SHP77 (cell line): ENCODE data around the gene NARF.
"Not testable (repeated sequence)": the region's sequence is repeated elsewhere in the genome, so short reads cannot be mapped to it uniquely, and the experiment has no call there.

Experiments used
- DNase-seq, 2 experiments: peaks; one replicate each; lab custom pipeline; 2025; lab: John Stamatoyannopoulos, UW

Gene NARF

GRCh38 chr17:82458179-82458884 lies at the start of gene NARF:
NARF (plus strand) TSS chr17:82458741; CDS start chr17:82458804, 63 bp downstream.
- DNase-seq, result peak; percentile 99 to 100

GRCh38 chr17:82408938-82409318 lies 49.6 kb upstream of the NARF start:
- DNase-seq, result no peak

GRCh38 chr17:82410014-82410716 lies 48.4 kb upstream of the NARF start:
- no peak for DNase-seq

GRCh38 chr17:82411396-82412053 lies 47.0 kb upstream of the NARF start:
- no peak for DNase-seq

- not testable (repeated sequence) for DNase-seq
Observed at GRCh38 chr17:82412081-82412480, 46.5 kb upstream of the NARF start.

- DNase-seq, result peak; percentile 48 to 57
Observed at GRCh38 chr17:82412535-82413520, 45.7 kb upstream of the NARF start.

- peak; percentile 79 for DNase-seq
Observed at GRCh38 chr17:82414548-82415281, 43.8 kb upstream of the NARF start.

GRCh38 chr17:82415336-82415735 lies 43.2 kb upstream of the NARF start:
- DNase-seq, result no peak

GRCh38 chr17:82415786-82416185 lies 42.8 kb upstream of the NARF start:
- DNase-seq, result no peak

GRCh38 chr17:82416264-82416663 lies 42.3 kb upstream of the NARF start:
- DNase-seq, result no peak

- DNase-seq, result peak; percentile 15 to 28
Observed at GRCh38 chr17:82416771-82417170, 41.8 kb upstream of the NARF start.

- DNase-seq, result peak; percentile 78 to 91
Observed at GRCh38 chr17:82418001-82418986, 40.2 kb upstream of the NARF start, which contains the start of the genes HEXD and OGFOD3. HEXD (plus strand) TSS chr17:82418347; CDS start chr17:82419800, 1,453 bp downstream. OGFOD3 (minus strand) TSS chr17:82418586; CDS start chr17:82418485, 101 bp downstream.

GRCh38 chr17:82419540-82419939 lies 39.0 kb upstream of the NARF start:
- no peak for DNase-seq

- peak; percentile 53 to 55 for DNase-seq
Observed at GRCh38 chr17:82424001-82424862, 34.3 kb upstream of the NARF start.

GRCh38 chr17:82424863-82425159 lies 33.7 kb upstream of the NARF start:
- DNase-seq, result no peak

GRCh38 chr17:82428546-82428945 lies 30.0 kb upstream of the NARF start:
- no peak for DNase-seq

- DNase-seq, result no peak
Observed at GRCh38 chr17:82429824-82430223, 28.7 kb upstream of the NARF start.

GRCh38 chr17:82432017-82432416 lies 26.5 kb upstream of the NARF start:
- DNase-seq, result no peak
